HK-2 (cell line): ENCODE results near the gene CCDC71L.

Experiments used
- DNase-seq: peaks from one replicate; pipeline ENCODE4 v3.0.0-alpha.2; 2018; ENCODE audit not compliant: unreplicated experiment

CCDC71L gene

GRCh38 chr7:106659166-106659962 lies 1.6 kb downstream of the CCDC71L start:
- no peak for DNase-seq

GRCh38 chr7:106658316-106659165 lies 2.4 kb downstream of the CCDC71L start:
- no peak for DNase-seq

GRCh38 chr7:106657085-106657991 lies 3.6 kb downstream of the CCDC71L start:
- DNase-seq = no peak

- no peak for DNase-seq
Measured at GRCh38 chr7:106655703-106656498, 5.1 kb downstream of the CCDC71L start.

GRCh38 chr7:106653488-106653887 lies 7.5 kb downstream of the CCDC71L start:
- no peak for DNase-seq

GRCh38 chr7:106652909-106653308 lies 8.0 kb downstream of the CCDC71L start:
- DNase-seq = no peak

GRCh38 chr7:106652092-106652491 lies 8.9 kb downstream of the CCDC71L start:
- no peak for DNase-seq

- no peak for DNase-seq
Measured at GRCh38 chr7:106646256-106646655, 14.7 kb downstream of the CCDC71L start.

GRCh38 chr7:106644999-106645398 lies 16.0 kb downstream of the CCDC71L start:
- DNase-seq = no peak

GRCh38 chr7:106643216-106644000 lies 17.6 kb downstream of the CCDC71L start:
- no peak for DNase-seq

GRCh38 chr7:106641416-106641815 lies 19.5 kb downstream of the CCDC71L start:
- DNase-seq = no peak

GRCh38 chr7:106640368-106641141 lies 20.4 kb downstream of the CCDC71L start:
- DNase-seq = no peak

GRCh38 chr7:106639476-106640334 lies 21.3 kb downstream of the CCDC71L start:
- no peak for DNase-seq

GRCh38 chr7:106635411-106635810 lies 25.5 kb downstream of the CCDC71L start:
- no peak for DNase-seq

- no peak for DNase-seq
Measured at GRCh38 chr7:106634958-106635357, 26.0 kb downstream of the CCDC71L start.

GRCh38 chr7:106630648-106631047 lies 30.3 kb downstream of the CCDC71L start:
- no peak for DNase-seq

- no peak for DNase-seq
Measured at GRCh38 chr7:106629516-106629915, 31.4 kb downstream of the CCDC71L start.

- no peak for DNase-seq
Measured at GRCh38 chr7:106626376-106627164, 34.4 kb downstream of the CCDC71L start.
